Transverse colon (tissue), 3 donors: ENCODE data around the gene MAST4.

Experiments used
- EP300 ChIP-seq: sonication (generic); formaldehyde crosslinking; IDR thresholded peaks from one replicate; pipeline ENCODE4 v1.6.1; 2017; ENCODE audit warnings: antibody characterized with exemption, low read depth
- POLR2A ChIP-seq: fragments of 450-650 bp; IDR thresholded peaks from one replicate; pipeline ENCODE4 v1.6.1; 2016; ENCODE audit warnings: antibody characterized with exemption, mild to moderate bottlenecking, moderate library complexity
- TF ChIP-seq, protein P1 (sequence below), 5 experiments: fragments of 200-600 bp in 3 of 5; fragments of 450-650 bp in 2 of 5; sonication (generic) in 3 of 5; IDR thresholded peaks; 1 replicate in 2 of 5; 2 replicates in 3 of 5; pipeline ENCODE4 v1.5.1; 2016 to 2017; ENCODE audit warnings: antibody characterized with exemption in 5 of 5, inconsistent platforms in 3 of 5, mild to moderate bottlenecking in 2 of 5, moderate library complexity in 1 of 5

GRCh38 chr5:66708368-66708767 lies 112.2 kb downstream of the MAST4 start:
- TF ChIP-seq, protein P1, sequence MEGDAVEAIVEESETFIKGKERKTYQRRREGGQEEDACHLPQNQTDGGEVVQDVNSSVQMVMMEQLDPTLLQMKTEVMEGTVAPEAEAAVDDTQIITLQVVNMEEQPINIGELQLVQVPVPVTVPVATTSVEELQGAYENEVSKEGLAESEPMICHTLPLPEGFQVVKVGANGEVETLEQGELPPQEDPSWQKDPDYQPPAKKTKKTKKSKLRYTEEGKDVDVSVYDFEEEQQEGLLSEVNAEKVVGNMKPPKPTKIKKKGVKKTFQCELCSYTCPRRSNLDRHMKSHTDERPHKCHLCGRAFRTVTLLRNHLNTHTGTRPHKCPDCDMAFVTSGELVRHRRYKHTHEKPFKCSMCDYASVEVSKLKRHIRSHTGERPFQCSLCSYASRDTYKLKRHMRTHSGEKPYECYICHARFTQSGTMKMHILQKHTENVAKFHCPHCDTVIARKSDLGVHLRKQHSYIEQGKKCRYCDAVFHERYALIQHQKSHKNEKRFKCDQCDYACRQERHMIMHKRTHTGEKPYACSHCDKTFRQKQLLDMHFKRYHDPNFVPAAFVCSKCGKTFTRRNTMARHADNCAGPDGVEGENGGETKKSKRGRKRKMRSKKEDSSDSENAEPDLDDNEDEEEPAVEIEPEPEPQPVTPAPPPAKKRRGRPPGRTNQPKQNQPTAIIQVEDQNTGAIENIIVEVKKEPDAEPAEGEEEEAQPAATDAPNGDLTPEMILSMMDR (IDR thresholded peaks at IDR 0.05) = no peak
- TF ChIP-seq EP300 (no peak), POLR2A (no peak)
